Mesodermal cell (in vitro differentiated cells): ENCODE results near the gene GAS1.

Source experiments
- H3K27ac ChIP-seq: 2 replicates; pipeline ENCODE4 v1.7.0; 2013; ENCODE audit warnings: mild to moderate bottlenecking, low read depth, low read length, moderate library complexity; ENCODE audit not compliant: severe bottlenecking
- H3K36me3 ChIP-seq: 2 replicates; pipeline ENCODE4 v1.7.1; 2013; ENCODE audit warnings: mild to moderate bottlenecking, low read length, moderate library complexity; ENCODE audit not compliant: control insufficient read depth, insufficient read depth
- H3K4me1 ChIP-seq: one replicate; pipeline ENCODE4 v1.7.1; 2013; ENCODE audit warnings: mild to moderate bottlenecking, low read length; ENCODE audit not compliant: insufficient read depth, control insufficient read depth, poor library complexity, severe bottlenecking
- H3K4me3 ChIP-seq: 2 replicates; pipeline ENCODE4 v1.7.0; 2013; ENCODE audit warnings: low read length, control low read depth, mild to moderate bottlenecking; ENCODE audit not compliant: insufficient read depth, poor library complexity, severe bottlenecking; ENCODE audit errors: extremely low read depth
- H3K9me3 ChIP-seq: 2 replicates; pipeline ENCODE4 v1.7.1; 2013; ENCODE audit warnings: mild to moderate bottlenecking, low read length, moderate library complexity; ENCODE audit not compliant: control insufficient read depth
- WGBS, 2 experiments: methylation state at CpG; one replicate each; pipeline ENCODE4 v1.1.5; 2013; ENCODE audit warnings: missing lambda C conversion rate in 2 of 2; ENCODE audit not compliant: insufficient coverage in 2 of 2; 5-methylcytosine and 5-hydroxymethylcytosine counted together

The GAS1 gene

GRCh38 chr9:86979657-86980056 is 32.4 kb upstream of the GAS1 start:
- Histone ChIP-seq H3K4me3 (no peak overlapping the region), H3K9me3 (no peaks in the 10 kb centered on the region), H3K27ac (no peak overlapping the region), H3K4me1 (no peaks in the 10 kb centered on the region), H3K36me3 (no peaks in the 10 kb centered on the region)
- WGBS, 2 experiments = 100% methylated on average over 1 of the region's 1 CpG

GRCh38 chr9:86978922-86979474 is 31.7 kb upstream of the GAS1 start:
- 85 to 92% methylated on average over 3 to 5 of the region's 6 CpGs for WGBS, 2 experiments
- Histone ChIP-seq H3K4me3 (no peak overlapping the region), H3K9me3 (no peaks in the 10 kb centered on the region), H3K36me3 (no peaks in the 10 kb centered on the region), H3K27ac (peak overlapping the region; percentile 65), H3K4me1 (no peaks in the 10 kb centered on the region)

DNA sequence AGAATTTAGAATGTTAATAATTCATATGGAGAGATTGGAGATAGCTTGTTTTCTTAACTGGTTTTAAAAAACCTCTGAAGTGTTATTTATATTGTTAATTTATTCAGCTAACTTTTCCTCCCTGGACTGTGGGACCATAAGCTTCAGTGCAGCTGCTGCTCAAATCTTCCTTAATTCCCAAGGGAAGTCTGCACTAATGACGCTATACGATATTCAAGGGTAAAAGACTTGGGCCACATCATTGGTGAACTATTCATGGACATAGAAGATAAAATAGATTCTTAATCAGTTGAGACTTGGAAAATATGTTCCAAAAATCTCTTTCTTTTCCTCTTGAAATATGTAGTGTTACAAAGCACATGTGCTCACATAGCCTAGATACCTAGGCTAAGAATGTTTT is 31.1 kb upstream of the GAS1 start:
- no peak overlapping the region for H3K27ac ChIP-seq
- no peaks in the 10 kb centered on the region for H3K4me1 ChIP-seq
- H3K9me3 ChIP-seq = no peaks in the 10 kb centered on the region
- no peak overlapping the region for H3K4me3 ChIP-seq
- no peaks in the 10 kb centered on the region for H3K36me3 ChIP-seq
- no CpG with 5 or more reads among the region's 2 CpGs for WGBS, 2 experiments

- H3K4me1 ChIP-seq = no peaks in the 10 kb centered on the region
- no peak overlapping the region for H3K4me3 ChIP-seq
- H3K36me3 ChIP-seq = no peaks in the 10 kb centered on the region
- no peak overlapping the region for H3K27ac ChIP-seq
- no peaks in the 10 kb centered on the region for H3K9me3 ChIP-seq
- 90 to 100% methylated on average over 2 of the region's 4 CpGs for WGBS, 2 experiments
Measured at GRCh38 chr9:86977205-86977835, 30.0 kb upstream of the GAS1 start.

- Histone ChIP-seq H3K4me1 (peaks cover 3% of the 10 kb centered on the region), H3K27ac (no peak overlapping the region), H3K36me3 (no peaks in the 10 kb centered on the region), H3K9me3 (no peaks in the 10 kb centered on the region), H3K4me3 (no peak overlapping the region)
Measured at GRCh38 chr9:86975606-86976005, 28.3 kb upstream of the GAS1 start.

DNA sequence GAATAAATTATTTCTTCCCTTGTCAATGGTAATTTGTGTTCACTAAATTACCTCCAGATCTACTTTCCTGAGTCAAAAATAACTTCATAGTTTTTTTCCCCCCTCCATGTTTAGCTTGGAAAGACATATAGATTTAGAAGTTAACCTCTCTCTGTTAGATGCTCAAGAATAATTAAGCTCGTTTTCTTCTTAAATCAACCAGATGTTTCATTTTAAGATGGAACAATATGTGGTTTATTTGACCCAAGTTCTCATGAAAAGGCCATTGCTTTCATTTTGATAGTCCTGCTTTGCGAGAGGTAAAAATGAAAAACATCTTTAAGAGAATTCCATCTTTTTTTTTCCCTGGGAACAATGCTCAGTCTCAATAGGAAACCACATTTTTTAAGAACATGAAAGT is 27.7 kb upstream of the GAS1 start:
- no peak overlapping the region for H3K4me3 ChIP-seq
- H3K36me3 ChIP-seq = no peaks in the 10 kb centered on the region
- H3K9me3 ChIP-seq = no peaks in the 10 kb centered on the region
- no peak overlapping the region for H3K27ac ChIP-seq
- 83% methylated on average over 1 of the region's 2 CpGs; no CpG with 5 or more reads in 1 of the 2 experiments for WGBS, 2 experiments
- peaks cover 3% of the 10 kb centered on the region for H3K4me1 ChIP-seq

DNA sequence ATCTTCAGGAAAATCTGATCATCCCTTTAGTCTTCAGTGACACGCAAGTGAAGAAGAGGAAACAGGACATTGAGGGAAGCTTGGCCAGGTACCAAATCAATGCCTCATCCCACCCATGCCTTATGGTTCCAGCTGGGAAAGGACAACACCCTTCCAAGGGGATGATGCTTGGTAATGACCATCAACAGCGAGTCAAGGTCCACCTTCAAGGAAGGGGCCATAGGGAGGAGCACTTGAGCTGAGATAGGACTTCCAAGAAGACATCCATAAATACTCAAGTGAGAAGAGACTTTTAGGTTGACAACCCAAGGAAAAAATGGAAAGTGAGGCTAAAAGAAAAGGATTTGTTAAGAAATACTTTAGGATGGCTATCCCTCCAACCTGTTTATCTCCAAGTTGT is 27.1 kb upstream of the GAS1 start:
- Histone ChIP-seq H3K4me1 (peaks cover 3% of the 10 kb centered on the region), H3K36me3 (no peaks in the 10 kb centered on the region), H3K9me3 (no peaks in the 10 kb centered on the region), H3K4me3 (no peak overlapping the region), H3K27ac (no peak overlapping the region)
- WGBS, 2 experiments = 80% methylated on average over 1 of the region's 2 CpGs; no CpG with 5 or more reads in 1 of the 2 experiments

DNA sequence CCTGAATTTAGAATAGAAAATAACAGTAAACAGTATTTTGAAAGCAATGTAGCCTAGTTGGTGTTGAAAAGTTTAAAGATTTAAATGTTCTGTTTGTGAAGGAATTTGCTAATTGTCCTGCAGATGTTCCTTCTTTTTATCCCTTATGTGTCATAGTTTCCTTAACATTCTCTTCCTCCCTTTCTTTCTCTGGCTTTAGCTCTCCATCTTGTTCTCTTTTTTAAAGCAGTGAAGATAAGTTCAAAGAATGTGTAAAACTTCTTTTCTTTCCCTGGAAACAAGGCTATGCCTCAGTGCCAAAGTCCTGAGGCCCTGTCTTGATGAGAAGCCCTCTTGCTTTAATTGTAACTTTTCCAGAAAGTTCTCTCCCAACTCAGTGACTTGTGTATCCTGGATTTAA is 24.4 kb upstream of the GAS1 start:
- H3K4me1 ChIP-seq = peaks cover 3% of the 10 kb centered on the region
- H3K36me3 ChIP-seq = no peaks in the 10 kb centered on the region
- H3K27ac ChIP-seq = no peak overlapping the region
- H3K4me3 ChIP-seq = no peak overlapping the region
- no peaks in the 10 kb centered on the region for H3K9me3 ChIP-seq

DNA sequence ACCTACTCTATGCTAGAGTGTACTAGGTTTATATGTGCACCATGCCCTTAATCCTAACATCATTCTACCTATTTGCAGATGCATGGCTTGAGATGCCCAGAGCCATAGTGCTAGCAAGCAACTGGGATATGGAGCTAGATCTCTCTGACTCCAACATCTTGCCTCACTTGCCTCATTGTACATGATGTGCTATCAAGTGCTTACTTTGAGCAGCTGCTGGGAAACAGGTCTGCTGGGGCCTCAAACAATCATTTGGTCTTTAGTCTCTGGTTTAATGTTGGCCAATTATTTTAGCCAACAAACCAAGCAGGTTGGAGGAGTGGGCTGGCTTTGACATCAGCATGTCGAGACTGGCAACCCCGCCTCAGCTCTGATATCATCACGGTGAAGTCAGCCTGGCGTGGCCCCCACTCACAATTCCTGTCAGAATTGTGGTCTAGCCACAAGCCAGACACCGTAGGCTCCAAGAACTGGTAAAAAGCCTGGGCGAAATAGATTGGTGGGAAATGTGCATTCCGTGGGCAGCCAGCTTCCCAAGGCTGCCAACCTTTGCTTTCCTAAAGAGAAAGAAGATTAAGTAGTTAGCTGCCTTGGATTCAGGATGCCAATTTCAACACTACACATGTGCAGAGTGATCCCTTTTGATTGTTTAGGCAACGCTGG is 21.1 kb upstream of the GAS1 start:
- no peak overlapping the region for H3K4me3 ChIP-seq
- H3K27ac ChIP-seq = no peak overlapping the region
- H3K9me3 ChIP-seq = no peaks in the 10 kb centered on the region
- 91 to 93% methylated on average over 7 of the region's 8 CpGs for WGBS, 2 experiments
- H3K36me3 ChIP-seq = no peaks in the 10 kb centered on the region
- peaks cover 3% of the 10 kb centered on the region for H3K4me1 ChIP-seq

GRCh38 chr9:86966852-86967511 is 19.7 kb upstream of the GAS1 start:
- H3K4me3 ChIP-seq = no peak overlapping the region
- H3K27ac ChIP-seq = no peak overlapping the region
- 91 to 92% methylated on average over 4 to 6 of the region's 10 CpGs for WGBS, 2 experiments
- H3K36me3 ChIP-seq = no peaks in the 10 kb centered on the region
- H3K4me1 ChIP-seq = peaks cover 2% of the 10 kb centered on the region
- H3K9me3 ChIP-seq = no peaks in the 10 kb centered on the region
